ENCODE results near the gene CHD2.

- TF ChIP-seq CTCF (IDR thresholded peaks at IDR 0.05; ENCODE audit: low read depth, low read length, poor library complexity, severe bottlenecking) (no peak), EZH2phosphoT487 (IDR thresholded peaks at IDR 0.05; ENCODE audit: borderline replicate concordance, low read length) (no peak)
Observed at GRCh38 chr15:92933831-92934230, 33.7 kb downstream of the CHD2 start.
